HG02588 (cell line): ENCODE data around the gene MYLK.
"Not testable (repeated sequence)": the region's sequence is repeated elsewhere in the genome, so short reads cannot be mapped to it uniquely, and the experiment has no call there.

Experiments used
- ATAC-seq: cut with Tn5 transposase; IDR thresholded peaks from one replicate; pipeline ENCODE4 v1.9.1; 2021; ENCODE audit warnings: mild to moderate bottlenecking, moderate library complexity; ENCODE audit not compliant: unreplicated experiment

MYLK gene

GRCh38 chr3:123610331-123610730 is 273.8 kb downstream of the MYLK start:
- peak; percentile 62 for ATAC-seq

GRCh38 chr3:123609063-123609462 is 275.1 kb downstream of the MYLK start:
- ATAC-seq = no peak

GRCh38 chr3:123608263-123608937 is 275.7 kb downstream of the MYLK start:
- ATAC-seq = no peak

GRCh38 chr3:123606527-123606926 is 277.6 kb downstream of the MYLK start:
- no peak for ATAC-seq

- ATAC-seq = peak; percentile 73
These were observed 278.3 kb downstream of the MYLK start for GRCh38 chr3:123605789-123606234.

GRCh38 chr3:123603153-123603552 is 281.0 kb downstream of the MYLK start:
- ATAC-seq = not testable (repeated sequence)

- ATAC-seq = no peak
These were observed 281.8 kb downstream of the MYLK start for GRCh38 chr3:123602325-123602724.

- not testable (repeated sequence) for ATAC-seq
These were observed 283.3 kb downstream of the MYLK start for GRCh38 chr3:123600863-123601262.

- no peak for ATAC-seq
These were observed 286.6 kb downstream of the MYLK start for GRCh38 chr3:123597561-123597960.

GRCh38 chr3:123595396-123596180 is 288.5 kb downstream of the MYLK start:
- ATAC-seq = no peak

- no peak for ATAC-seq
These were observed 290.8 kb downstream of the MYLK start for GRCh38 chr3:123593381-123593780.

- no peak for ATAC-seq
These were observed 293.3 kb downstream of the MYLK start for GRCh38 chr3:123590685-123591450.

GRCh38 chr3:123587401-123587800 is 296.7 kb downstream of the MYLK start:
- ATAC-seq = no peak

- no peak for ATAC-seq
These were observed 297.2 kb downstream of the MYLK start for GRCh38 chr3:123586968-123587367.

- ATAC-seq = no peak
These were observed 298.0 kb downstream of the MYLK start for GRCh38 chr3:123586131-123586530.

- peak; percentile 90 for ATAC-seq
These were observed 298.9 kb downstream of the MYLK start, which contains the start of gene HACD2 for GRCh38 chr3:123584988-123585937. Gene HACD2, minus strand, starts transcription at chr3:123585053. Its CDS starts 26 bp downstream, at chr3:123585027.

GRCh38 chr3:123584284-123584987 is 299.7 kb downstream of the MYLK start:
- ATAC-seq = peak; percentile 37

GRCh38 chr3:123583561-123583960 is 300.6 kb downstream of the MYLK start:
- no peak for ATAC-seq

- no peak for ATAC-seq
These were observed 301.8 kb downstream of the MYLK start for GRCh38 chr3:123582315-123582714.

- no peak for ATAC-seq
These were observed 308.0 kb downstream of the MYLK start for GRCh38 chr3:123576122-123576521.
